Kidney capillary endothelial cell (primary cell): ENCODE data around the gene NCOA5.

Source experiments
- DNase-seq: peaks from one replicate; pipeline ENCODE4 v3.0.0-alpha.2; 2018; ENCODE audit warnings: low spot score

NCOA5 gene

DNA sequence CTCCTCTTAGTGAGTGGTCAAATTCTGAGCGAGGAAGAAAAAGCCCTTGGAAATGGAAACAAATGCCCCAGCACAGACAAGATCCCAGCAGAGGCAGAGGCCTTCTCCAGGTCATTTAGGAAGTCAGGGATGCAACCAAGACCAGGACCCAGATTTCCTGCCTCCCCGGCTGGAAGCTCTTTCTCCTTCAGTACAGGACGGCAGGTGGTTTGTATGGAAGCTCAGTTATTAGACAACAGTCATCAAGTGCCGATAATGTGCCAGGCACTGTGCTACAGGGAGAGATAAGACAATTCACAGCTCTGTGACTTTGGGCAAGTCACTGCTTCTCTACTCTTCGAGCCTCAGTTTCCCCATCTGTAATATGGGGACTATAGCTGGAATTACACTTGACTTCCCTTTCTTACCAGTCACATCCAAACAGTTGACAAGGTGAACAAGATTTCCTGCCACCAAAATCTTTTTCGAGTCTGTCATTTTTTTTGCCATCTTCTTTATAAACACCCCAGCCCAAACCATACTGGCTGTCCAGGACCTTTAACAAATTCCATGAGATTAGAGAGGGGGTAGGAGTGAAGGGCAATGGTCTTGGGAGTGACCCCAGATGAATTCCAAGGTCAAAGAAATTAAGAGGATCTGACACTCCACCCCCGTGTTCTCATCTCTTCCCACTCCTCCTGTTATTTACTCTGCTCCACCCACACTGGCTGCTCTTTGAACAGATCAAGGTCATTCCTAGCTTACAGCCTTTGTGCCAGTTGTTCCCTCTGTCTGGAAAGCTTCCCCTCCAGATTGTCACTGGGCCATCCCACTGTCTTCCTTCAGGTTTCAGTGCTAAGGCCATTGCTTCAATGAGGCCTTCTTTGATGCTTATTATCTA is 75.0 kb downstream of the NCOA5 start:
- no peak for DNase-seq

DNA sequence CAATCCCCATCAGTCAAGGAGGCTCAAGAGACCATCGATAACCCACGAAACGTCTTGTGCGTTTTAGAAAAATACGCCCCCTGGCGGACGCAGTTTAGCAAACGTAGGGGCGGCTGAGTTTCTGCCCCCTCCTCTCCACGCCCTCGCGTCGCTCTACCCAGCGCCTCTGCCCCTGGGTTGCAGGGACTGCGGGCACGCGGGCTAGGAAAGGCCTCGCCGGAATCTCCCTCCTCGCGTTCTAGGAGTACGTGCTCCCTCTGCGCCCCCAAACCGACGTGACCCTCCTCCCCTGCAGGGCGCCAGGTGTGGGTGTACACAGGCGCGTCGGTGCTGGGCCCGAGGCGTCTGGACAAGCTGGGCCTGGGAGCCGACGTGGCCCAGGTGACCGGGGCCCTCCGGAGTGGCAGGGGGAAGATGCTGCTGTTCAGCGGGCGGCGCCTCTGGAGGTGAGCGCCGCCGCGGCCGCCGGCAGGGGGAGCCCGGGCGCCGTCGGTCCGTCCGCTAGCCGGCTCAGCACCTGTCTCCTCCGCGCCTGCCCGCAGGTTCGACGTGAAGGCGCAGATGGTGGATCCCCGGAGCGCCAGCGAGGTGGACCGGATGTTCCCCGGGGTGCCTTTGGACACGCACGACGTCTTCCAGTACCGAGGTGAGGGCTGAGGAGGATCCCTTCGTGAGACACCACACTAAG is 75.8 kb downstream of the NCOA5 start:
- DNase-seq, result peak; percentile 42

DNA sequence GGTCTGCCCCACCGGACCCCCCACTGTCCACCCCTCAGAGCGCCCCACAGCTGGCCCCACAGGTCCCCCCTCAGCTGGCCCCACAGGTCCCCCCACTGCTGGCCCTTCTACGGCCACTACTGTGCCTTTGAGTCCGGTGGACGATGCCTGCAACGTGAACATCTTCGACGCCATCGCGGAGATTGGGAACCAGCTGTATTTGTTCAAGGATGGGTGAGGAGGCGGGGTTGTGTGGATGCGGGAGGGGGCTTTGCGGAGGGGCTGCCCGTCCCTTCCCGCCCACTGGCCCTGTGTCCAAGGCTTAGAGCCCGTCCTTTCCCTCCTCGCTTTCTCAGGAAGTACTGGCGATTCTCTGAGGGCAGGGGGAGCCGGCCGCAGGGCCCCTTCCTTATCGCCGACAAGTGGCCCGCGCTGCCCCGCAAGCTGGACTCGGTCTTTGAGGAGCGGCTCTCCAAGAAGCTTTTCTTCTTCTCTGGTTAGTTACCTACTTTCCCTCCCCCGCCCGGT is 76.4 kb downstream of the NCOA5 start:
- no peak for DNase-seq

DNA sequence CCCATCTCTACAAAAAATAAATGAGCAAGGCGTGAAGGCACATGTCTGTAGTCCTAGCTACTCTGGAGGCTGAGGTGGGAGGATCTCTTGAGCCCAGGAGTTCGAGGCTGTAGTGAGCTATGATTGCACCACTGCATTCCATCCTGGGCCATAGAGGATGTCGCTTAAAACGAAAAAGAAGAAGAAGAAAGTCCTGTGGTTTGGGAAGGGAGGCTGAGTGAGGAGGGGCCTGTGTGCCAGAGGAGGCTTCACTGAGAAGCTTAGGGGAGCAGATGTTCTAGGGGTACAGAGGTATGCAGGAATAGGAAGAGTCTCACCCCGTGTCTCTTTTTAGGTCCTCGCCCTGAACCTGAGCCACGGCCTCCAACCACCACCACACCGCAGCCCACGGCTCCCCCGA is 76.8 kb downstream of the NCOA5 start:
- no peak for DNase-seq

DNA sequence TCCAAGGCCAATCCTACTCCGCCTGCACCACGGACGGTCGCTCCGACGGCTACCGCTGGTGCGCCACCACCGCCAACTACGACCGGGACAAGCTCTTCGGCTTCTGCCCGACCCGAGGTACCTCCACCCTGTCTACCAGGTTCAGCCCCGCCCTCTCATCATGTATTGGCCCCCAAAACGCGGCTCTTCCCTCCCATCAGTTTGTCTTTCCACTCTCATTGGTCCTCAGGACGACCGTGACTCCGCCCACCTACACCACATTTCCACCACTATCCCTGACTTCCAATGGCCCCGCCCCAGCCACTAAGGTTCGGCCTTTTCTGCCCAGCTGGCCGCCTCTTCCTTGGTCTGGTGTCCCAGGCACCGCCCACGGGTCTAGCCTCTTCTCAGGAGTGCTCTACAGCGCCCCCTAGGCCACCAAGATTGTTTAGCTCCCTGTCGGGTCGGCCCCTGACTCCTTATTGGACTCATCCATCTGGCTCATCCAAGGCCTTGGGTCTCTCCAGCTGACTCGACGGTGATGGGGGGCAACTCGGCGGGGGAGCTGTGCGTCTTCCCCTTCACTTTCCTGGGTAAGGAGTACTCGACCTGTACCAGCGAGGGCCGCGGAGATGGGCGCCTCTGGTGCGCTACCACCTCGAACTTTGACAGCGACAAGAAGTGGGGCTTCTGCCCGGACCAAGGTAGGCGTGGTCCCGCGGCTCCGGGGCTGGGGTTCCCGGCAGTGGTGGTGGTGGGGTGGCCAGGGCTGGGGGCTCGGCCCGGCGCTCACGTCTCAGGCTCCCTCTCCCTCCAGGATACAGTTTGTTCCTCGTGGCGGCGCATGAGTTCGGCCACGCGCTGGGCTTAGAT is 77.9 kb downstream of the NCOA5 start:
- DNase-seq, result peak; percentile 41
